Hematopoietic multipotent progenitor cell treated with erythropoietin and hydrocortisone succinate and interleukin-3 and kit ligand, for 4 days (in vitro differentiated cells): Measurements from ENCODE around the gene SLC5A8.
"Not testable (repeated sequence)": the region's sequence is repeated elsewhere in the genome, so short reads cannot be mapped to it uniquely, and the experiment has no call there.

Source experiments
- DNase-seq: peaks from one replicate; pipeline ENCODE4 v3.0.0-alpha.2; 2015

The SLC5A8 gene

DNA sequence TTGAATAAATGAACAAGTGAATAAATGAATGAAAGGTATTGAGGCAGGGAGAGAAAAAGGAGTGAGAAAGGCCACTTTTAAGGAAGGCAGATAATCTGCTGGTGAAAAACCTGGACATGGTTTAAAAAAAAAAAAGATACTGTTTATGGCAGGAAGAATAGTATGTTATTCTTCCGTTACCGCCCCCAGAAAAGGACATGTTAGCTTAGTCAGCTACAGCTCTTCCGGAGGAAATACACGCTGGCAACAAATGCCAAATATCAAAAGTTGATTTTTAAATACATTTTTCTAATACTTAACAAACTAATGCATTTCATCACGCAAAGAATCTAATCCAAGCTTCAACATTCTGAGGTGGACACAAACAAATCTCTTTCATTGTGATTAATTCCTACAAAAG, 43.2 kb downstream of the SLC5A8 start:
- DNase-seq, result no peak

DNA sequence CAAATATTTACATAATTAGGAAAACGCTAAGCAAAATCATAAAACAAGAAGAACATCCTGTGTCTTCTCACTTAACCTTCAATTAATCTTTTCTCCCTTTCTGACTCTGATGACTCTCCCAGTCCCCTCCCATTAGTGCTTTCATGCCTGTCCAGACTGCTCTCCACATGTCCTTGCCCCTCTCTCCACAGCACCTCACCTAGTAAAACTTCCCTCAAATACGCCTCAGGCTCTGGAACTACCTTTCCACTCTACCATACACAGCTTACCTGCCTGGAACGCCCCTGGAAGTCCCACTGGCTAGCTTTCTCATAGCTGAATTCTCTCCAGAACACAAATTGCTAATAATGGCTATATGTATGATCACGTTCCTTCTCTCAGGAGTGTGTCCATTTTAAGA, 44.7 kb downstream of the SLC5A8 start:
- no peak for DNase-seq

DNA sequence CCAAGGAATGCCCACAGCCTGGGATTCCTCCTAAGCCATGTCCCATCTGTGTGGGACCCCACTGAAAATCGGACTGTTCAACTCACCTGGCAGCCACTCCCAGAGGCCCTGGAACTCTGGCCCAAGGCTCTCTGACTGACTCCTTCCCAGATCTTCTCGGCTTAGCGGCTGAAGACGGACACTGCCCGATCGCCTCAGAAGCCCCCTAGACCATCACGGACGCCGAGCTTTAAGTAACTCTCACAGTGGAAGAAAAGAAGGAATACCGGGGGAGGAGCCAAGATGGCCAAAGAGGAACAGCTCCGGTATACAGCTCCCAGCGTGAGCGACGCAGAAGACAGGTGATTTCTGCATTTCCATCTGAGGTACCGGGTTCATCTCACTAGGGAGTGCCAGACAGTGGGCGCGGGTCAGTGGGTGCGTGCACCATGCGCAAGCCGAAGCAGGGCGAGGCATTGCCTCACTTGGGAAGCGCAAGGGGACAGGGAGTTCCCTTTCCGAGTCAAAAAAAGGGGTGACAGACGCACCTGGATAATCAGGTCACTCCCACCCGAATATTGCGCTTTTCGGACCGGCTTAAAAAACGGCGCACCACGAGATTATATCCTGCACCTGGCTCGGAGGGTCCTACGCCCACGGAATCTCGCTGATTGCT, 64.1 kb downstream of the SLC5A8 start:
- DNase-seq, result not testable (repeated sequence)

DNA sequence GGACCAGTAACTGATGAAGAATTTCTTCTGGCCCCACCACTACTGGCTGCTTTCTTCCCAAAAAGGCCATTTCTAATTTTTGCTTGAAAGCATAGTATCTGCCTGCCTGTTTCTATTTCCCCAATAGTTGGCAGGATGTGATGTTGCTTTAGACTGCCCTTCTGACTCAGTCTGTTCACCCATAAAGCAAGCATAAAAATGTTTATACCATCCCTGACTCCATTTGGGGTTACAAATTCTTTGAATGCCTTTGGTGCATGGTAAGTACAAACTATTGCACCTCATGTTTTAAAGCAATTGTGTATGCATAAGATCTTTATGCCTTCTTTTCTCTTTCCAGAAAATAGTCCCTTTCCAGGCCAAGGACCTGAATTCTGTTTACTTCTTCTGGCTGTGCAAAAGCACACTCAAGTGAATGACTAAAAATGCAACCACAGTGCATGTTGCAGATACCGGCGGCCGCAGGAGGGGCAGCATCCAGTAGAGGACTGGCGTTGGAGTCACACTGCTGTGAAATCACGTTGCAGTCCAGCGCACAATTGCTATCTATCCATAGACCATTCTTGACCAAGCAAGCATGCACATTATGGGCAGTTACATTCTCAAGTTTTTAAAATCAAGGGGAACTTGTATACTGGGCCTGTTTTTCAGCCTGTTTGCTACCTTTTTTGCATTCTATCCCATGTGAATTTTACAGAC, 82.4 kb downstream of the SLC5A8 start:
- no peak for DNase-seq

- no peak for DNase-seq
These were observed 92.2 kb downstream of the SLC5A8 start for GRCh38 chr12:101117842-101118241.

DNA sequence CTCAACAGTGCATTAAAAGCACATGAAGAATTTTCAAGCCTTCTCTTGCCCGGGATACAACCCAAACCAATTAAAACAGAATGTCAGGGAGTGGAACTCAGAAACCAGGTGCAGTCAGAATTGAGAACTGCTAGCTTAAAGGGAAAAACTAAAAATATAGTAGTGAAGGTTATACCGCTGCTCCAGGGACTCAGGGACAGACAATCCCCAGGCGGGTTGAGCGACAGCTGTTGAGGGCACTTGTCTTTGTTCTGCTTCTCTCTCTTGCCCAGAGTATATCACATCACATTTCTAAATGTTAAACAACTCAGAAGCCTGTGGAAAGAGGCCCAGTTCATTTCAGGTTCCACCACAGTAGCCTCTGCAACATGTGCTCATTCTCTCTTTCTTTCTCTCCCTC, 93.1 kb downstream of the SLC5A8 start:
- no peak for DNase-seq

DNA sequence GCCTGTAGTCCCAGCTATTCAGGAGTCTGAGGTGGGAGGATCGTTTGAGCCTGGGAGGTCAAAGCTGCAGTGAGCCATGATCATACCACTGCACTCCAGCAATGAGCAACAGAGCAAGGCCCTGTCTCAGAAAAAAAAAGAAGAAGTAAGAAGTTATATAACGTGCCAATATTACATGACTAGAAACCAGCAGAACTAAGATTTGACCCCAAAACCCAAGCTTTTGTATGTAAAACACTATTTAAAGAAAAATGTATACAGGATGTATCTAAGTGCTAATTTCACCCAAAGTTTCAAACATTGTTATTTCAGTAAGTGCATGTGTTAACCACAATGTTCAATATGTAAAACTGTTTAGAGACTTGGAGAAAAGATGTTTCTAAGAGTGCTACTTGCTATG, 94.7 kb downstream of the SLC5A8 start:
- DNase-seq, result no peak

DNA sequence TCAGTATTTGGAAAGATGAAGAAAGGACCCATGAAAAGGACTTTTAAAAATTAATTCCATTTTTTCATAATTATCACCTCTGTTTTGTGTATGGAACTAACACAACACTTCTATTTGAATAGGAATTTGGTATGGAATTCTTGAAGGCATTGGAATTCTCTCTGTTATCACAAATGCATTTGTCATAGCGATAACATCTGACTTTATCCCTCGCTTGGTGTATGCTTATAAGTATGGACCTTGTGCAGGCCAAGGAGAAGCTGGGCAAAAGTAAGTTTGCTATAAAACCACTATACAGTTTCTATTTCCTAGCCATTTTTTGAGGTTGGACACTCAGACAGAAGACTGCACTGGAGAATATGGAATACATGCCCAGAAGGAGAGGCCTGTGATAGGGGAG, 98.6 kb downstream of the SLC5A8 start:
- DNase-seq, result no peak

DNA sequence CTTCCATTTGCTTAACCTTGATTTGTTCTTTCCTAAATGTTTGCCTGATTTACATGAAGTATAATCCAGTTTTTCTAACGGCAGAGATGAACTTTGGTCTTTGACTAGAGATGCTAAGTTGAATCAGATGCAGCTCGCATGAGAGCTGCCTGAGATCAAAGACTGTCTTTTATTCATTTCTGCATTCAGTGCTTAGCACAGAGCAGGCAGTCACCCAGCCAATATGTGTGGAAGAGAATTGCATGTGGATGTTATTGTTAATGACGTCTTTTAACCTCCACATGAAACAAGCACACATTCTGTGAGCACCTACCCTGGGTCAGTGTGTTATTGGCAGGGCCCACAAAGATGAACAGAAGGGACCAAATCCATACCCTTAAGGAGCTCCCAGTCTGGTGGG, 99.2 kb downstream of the SLC5A8 start:
- DNase-seq, result no peak

GRCh38 chr12:101108130-101108529, 101.9 kb downstream of the SLC5A8 start:
- DNase-seq, result no peak

- no peak for DNase-seq
These were observed 102.8 kb downstream of the SLC5A8 start for GRCh38 chr12:101107032-101107763.
